NT2/D1 (cell line): ENCODE results near the gene CPZ.

Experiments used
- YY1 ChIP-seq: IDR thresholded peaks from 2 replicates; pipeline ENCODE4 v1.6.1; 2011; ENCODE audit not compliant: insufficient read length, insufficient read depth
- ZNF274 ChIP-seq: IDR thresholded peaks from 2 replicates; pipeline ENCODE4 v1.6.1; 2011; ENCODE audit warnings: mild to moderate bottlenecking, low read depth, low read length

GRCh38 chr4:8665406-8666360, 73.1 kb downstream of the CPZ start:
- no peak for TF ChIP-seq ZNF274
- no peak for TF ChIP-seq YY1
